Osteocyte (in vitro differentiated cells): ENCODE measurements around the gene CDK1. TPM values are rescaled to one million over a fixed set of nuclear protein-coding genes. Genes with fewer than 3 reads are reported as not detected.

ENCODE experiments used
- DNase-seq: peaks from one replicate; pipeline ENCODE4 v3.0.0; 2021; ENCODE audit warnings: mixed read lengths; ENCODE audit not compliant: unreplicated experiment; ENCODE audit errors: extremely low spot score
- H3K27ac Mint-ChIP-seq: one replicate; pipeline ENCODE4 v1.8.0; 2021; ENCODE audit warnings: mild to moderate bottlenecking, mixed read lengths; ENCODE audit not compliant: unreplicated experiment
- H3K27me3 Mint-ChIP-seq: one replicate; pipeline ENCODE4 v1.8.0; 2021; ENCODE audit warnings: mixed read lengths; ENCODE audit not compliant: unreplicated experiment
- H3K36me3 Mint-ChIP-seq: one replicate; pipeline ENCODE4 v1.8.0; 2021; ENCODE audit warnings: mixed read lengths; ENCODE audit not compliant: unreplicated experiment
- H3K4me1 Mint-ChIP-seq: one replicate; pipeline ENCODE4 v1.8.0; 2021; ENCODE audit warnings: mixed read lengths; ENCODE audit not compliant: unreplicated experiment
- H3K4me3 Mint-ChIP-seq: one replicate; pipeline ENCODE4 v1.8.0; 2021; ENCODE audit warnings: mild to moderate bottlenecking, moderate library complexity, mixed read lengths; ENCODE audit not compliant: unreplicated experiment
- H3K9me3 Mint-ChIP-seq: one replicate; pipeline ENCODE4 v1.8.0; 2021; ENCODE audit warnings: mixed read lengths; ENCODE audit not compliant: unreplicated experiment
- long read RNA-seq: library from polyadenylated mRNA; unstranded; transcript quantifications from one replicate; pipeline ENCODE4 v2.0.0, GENCODE V29; 2021
- total RNA-seq: library from RNA; stranded (reverse); gene quantifications from 2 replicates; pipeline ENCODE4 v1.2.1, GENCODE V29; 2021
- TF ChIP-seq, protein P1 (sequence below): fragments of 200-600 bp; sonication (generic); IDR thresholded peaks from 2 replicates; pipeline ENCODE4 v1.5.0; 2021; ENCODE audit warnings: antibody characterized with exemption, mild to moderate bottlenecking, moderate library complexity

Gene CDK1
- total RNA-seq = 12.6 and 13.1 TPM in 2 replicates
- long read RNA-seq, transcript CDK1-203 (8 exons, 1,913 nt) = major isoform, 100 of 113 reads
- long read RNA-seq, partial matches to known transcripts = 1 of 113 reads
- long read RNA-seq, other reads (novel, unspliced or antisense) = 9 of 113 reads

- H3K36me3 Mint-ChIP-seq = no peaks in the 10 kb centered on the region
- H3K4me3 Mint-ChIP-seq = peak within 1 kb of the TSS; percentile 99
- H3K4me1 Mint-ChIP-seq = peaks cover 47% of the 10 kb centered on the region
These were observed at the start of gene CDK1 for GRCh38 chr10:60778214-60778970. Gene CDK1 (plus strand): TSS chr10:60778478. CDS start chr10:60780166, 1,688 bp downstream.

GRCh38 chr10:60729106-60729505 is 49.2 kb upstream of the CDK1 start:
- Mint-ChIP-seq H3K36me3 (peaks cover 3% of the 10 kb centered on the region), H3K27ac (no peak overlapping the region), H3K9me3 (no peaks in the 10 kb centered on the region), H3K4me1 (peaks cover 15% of the 10 kb centered on the region), H3K4me3 (no peak overlapping the region), H3K27me3 (no peaks in the 10 kb centered on the region)
- no peak for DNase-seq
- TF ChIP-seq, protein P1, sequence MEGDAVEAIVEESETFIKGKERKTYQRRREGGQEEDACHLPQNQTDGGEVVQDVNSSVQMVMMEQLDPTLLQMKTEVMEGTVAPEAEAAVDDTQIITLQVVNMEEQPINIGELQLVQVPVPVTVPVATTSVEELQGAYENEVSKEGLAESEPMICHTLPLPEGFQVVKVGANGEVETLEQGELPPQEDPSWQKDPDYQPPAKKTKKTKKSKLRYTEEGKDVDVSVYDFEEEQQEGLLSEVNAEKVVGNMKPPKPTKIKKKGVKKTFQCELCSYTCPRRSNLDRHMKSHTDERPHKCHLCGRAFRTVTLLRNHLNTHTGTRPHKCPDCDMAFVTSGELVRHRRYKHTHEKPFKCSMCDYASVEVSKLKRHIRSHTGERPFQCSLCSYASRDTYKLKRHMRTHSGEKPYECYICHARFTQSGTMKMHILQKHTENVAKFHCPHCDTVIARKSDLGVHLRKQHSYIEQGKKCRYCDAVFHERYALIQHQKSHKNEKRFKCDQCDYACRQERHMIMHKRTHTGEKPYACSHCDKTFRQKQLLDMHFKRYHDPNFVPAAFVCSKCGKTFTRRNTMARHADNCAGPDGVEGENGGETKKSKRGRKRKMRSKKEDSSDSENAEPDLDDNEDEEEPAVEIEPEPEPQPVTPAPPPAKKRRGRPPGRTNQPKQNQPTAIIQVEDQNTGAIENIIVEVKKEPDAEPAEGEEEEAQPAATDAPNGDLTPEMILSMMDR = no peak

More at GRCh38 chr10:60778214-60778970, at the start of gene CDK1:
- H3K27ac Mint-ChIP-seq = peak within 1 kb of the TSS; percentile 95
- TF ChIP-seq, protein P1 = no peak
- H3K9me3 Mint-ChIP-seq = no peaks in the 10 kb centered on the region
- H3K27me3 Mint-ChIP-seq = no peaks in the 10 kb centered on the region
- peak; percentile 99 for DNase-seq

GRCh38 chr10:60731134-60731885 is 47.0 kb upstream of the CDK1 start:
- Mint-ChIP-seq H3K4me3 (peak overlapping the region; percentile 74), H3K27me3 (peaks cover 2% of the 10 kb centered on the region), H3K27ac (peak overlapping the region; percentile 21), H3K4me1 (peaks cover 15% of the 10 kb centered on the region), H3K36me3 (peaks cover 3% of the 10 kb centered on the region), H3K9me3 (no peaks in the 10 kb centered on the region)
- TF ChIP-seq, protein P1 = no peak
- DNase-seq = no peak

- peaks cover 2% of the 10 kb centered on the region for H3K27me3 Mint-ChIP-seq
These were observed 46.0 kb upstream of the CDK1 start for GRCh38 chr10:60732198-60732806.

More at GRCh38 chr10:60732198-60732806, 46.0 kb upstream of the CDK1 start:
- Mint-ChIP-seq H3K27ac (no peak overlapping the region), H3K9me3 (no peaks in the 10 kb centered on the region), H3K36me3 (peaks cover 3% of the 10 kb centered on the region), H3K4me1 (peaks cover 15% of the 10 kb centered on the region), H3K4me3 (peak overlapping the region; percentile 74)
- DNase-seq = no peak
- TF ChIP-seq, protein P1 = no peak
